GM18498 (cell line): ENCODE measurements around the gene DENND1A.

ENCODE experiments used
- ATAC-seq: cut with Tn5 transposase; IDR thresholded peaks from one replicate; pipeline ENCODE4 v1.9.1; 2021; ENCODE audit warnings: mild to moderate bottlenecking, moderate library complexity; ENCODE audit not compliant: unreplicated experiment

The DENND1A gene

GRCh38 chr9:123382653-123383511 is 547.0 kb downstream of the DENND1A start:
- ATAC-seq: no peak

- ATAC-seq: no peak
Observed at GRCh38 chr9:123380852-123381705, 548.8 kb downstream of the DENND1A start.

- no peak for ATAC-seq
Observed at GRCh38 chr9:123378956-123379660, 550.8 kb downstream of the DENND1A start.

GRCh38 chr9:123378025-123378424 is 551.9 kb downstream of the DENND1A start:
- ATAC-seq: no peak

- ATAC-seq: no peak
Observed at GRCh38 chr9:123377211-123377971, 552.5 kb downstream of the DENND1A start.

GRCh38 chr9:123376218-123377071 is 553.5 kb downstream of the DENND1A start:
- no peak for ATAC-seq

GRCh38 chr9:123375469-123376132 is 554.3 kb downstream of the DENND1A start:
- ATAC-seq: no peak

GRCh38 chr9:123373946-123374345 is 556.0 kb downstream of the DENND1A start:
- ATAC-seq: no peak

GRCh38 chr9:123373447-123373923 is 556.4 kb downstream of the DENND1A start:
- ATAC-seq: no peak

- no peak for ATAC-seq
Observed at GRCh38 chr9:123372766-123373446, 557.0 kb downstream of the DENND1A start.

- ATAC-seq: no peak
Observed at GRCh38 chr9:123371805-123372590, 557.9 kb downstream of the DENND1A start.

GRCh38 chr9:123371228-123371584 is 558.7 kb downstream of the DENND1A start:
- no peak for ATAC-seq

- no peak for ATAC-seq
Observed at GRCh38 chr9:123370526-123371227, 559.2 kb downstream of the DENND1A start.

- ATAC-seq: no peak
Observed at GRCh38 chr9:123370108-123370507, 559.8 kb downstream of the DENND1A start.

- no peak for ATAC-seq
Observed at GRCh38 chr9:123369296-123369695, 560.6 kb downstream of the DENND1A start.

- no peak for ATAC-seq
Observed at GRCh38 chr9:123368536-123369153, 561.3 kb downstream of the DENND1A start.

GRCh38 chr9:123368023-123368422 is 561.9 kb downstream of the DENND1A start:
- ATAC-seq: no peak
